GM21825 (cell line): Measurements from ENCODE around the gene CAMK2A.

Experiments
- ATAC-seq: cut with Tn5 transposase; IDR thresholded peaks from one replicate; pipeline ENCODE4 v1.9.1; 2021; ENCODE audit warnings: mild to moderate bottlenecking, moderate library complexity; ENCODE audit not compliant: unreplicated experiment

CAMK2A gene

GRCh38 chr5:150215979-150216944 lies 73.3 kb downstream of the CAMK2A start:
- no peak for ATAC-seq

- ATAC-seq = no peak
Observed at GRCh38 chr5:150214289-150214688, 75.3 kb downstream of the CAMK2A start.

DNA sequence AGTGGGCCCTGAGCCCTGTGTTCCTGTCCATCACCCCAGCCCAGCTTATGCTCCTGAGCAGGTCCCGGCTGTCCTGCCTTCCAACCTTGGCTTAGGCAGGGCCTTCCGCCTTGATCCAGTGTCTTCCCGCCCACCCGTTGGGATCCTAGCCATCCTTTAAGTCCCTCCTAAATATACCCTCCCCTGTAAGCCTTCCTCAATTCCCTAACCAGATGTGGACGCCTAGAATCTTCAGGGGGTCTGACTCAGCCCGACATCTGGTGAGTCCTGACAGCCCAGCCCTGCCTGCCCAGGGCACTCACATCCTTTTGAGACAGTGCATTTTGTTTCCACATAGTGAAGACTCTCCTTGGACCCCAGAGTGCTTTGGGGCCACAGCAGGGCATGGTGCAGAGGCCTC lies 76.0 kb downstream of the CAMK2A start:
- ATAC-seq = no peak

GRCh38 chr5:150211156-150212030 lies 78.2 kb downstream of the CAMK2A start:
- no peak for ATAC-seq

- ATAC-seq = no peak
Observed at GRCh38 chr5:150210644-150211043, 78.9 kb downstream of the CAMK2A start.

DNA sequence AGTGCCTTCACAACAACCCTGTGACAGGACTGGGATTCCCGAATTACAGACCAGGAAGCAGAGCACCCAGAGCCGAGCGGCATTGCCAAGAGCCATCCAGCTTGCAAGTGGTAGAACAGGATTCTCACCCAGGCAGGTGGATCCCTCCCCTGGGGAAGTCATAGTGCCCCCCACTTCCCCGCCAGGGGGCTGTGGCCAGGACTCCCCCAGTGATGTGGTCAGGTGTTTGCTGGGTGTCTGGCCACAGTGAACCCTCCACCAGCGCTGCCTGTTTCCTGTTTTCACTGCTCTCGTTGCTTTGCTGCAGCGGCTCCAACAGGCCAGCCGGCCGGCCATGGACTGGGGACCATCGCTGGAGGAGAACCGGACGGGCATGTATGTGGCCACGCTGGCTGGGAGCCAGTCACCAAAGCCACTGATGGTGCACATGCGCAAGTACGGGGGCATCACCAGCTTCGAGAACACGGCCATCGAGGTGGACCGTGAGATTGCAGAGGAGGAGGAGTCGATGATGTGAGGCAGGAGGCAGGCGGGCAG lies 80.4 kb downstream of the CAMK2A start:
- ATAC-seq = no peak

DNA sequence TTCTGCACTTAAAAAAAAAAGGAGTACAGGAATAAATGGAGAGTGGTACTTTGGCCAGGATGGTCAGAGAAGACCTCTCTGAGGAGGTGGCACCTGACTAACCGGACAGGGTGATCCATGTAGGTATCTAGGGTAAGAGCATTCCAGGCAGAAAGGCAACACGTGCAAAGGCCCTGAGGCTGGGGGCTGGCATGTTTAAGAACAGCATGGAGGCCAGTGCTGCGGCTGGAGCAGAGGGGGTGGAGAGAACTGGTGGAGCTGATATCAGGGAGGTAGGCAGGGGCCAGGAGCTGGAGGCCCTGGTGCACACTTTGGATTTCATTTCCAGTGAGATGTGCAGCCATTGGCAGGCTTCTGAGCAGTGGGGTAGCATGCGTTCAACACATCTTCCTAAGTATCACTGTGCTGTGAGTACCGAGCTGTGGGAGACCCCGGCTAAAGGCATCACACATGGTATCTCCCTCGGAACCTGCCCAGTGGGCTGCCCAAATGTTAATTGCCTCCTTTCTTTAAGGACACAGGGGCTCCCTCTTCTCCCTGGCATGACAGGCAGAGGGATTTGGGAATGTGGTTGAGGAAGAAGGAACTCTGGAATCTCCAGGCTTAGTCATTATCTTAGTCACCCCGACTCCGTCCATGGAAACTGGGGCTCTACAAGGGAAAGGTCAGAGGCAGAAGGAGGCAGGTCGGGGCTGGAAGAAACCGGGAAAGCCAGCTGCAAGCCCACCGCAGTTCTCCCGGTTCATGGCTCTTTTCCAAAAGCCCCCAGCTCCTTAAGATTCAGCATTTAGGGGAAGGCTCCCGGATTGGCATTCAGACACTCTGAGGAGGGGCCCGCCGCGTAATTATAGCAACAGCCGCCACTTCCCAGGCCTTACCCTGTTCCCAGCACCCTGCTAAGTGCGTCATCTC lies 81.1 kb downstream of the CAMK2A start:
- no peak for ATAC-seq

DNA sequence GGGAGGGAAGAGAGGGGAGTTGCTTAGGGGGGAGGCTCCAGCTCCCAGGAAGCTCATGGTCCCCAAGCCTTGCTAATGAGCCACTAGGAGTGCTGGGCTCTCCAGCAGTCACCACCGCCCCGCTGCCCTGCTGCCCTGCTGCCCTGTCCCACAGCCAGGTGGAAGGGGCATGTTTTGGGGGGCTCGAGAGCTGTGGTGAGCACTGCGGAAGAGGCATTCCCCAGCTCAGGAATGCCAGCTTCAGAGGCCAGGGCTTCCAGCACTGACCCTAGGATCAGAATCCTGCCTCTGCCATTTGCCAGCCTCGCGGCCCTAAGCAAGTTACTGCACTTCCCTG lies 82.8 kb downstream of the CAMK2A start:
- no peak for ATAC-seq

DNA sequence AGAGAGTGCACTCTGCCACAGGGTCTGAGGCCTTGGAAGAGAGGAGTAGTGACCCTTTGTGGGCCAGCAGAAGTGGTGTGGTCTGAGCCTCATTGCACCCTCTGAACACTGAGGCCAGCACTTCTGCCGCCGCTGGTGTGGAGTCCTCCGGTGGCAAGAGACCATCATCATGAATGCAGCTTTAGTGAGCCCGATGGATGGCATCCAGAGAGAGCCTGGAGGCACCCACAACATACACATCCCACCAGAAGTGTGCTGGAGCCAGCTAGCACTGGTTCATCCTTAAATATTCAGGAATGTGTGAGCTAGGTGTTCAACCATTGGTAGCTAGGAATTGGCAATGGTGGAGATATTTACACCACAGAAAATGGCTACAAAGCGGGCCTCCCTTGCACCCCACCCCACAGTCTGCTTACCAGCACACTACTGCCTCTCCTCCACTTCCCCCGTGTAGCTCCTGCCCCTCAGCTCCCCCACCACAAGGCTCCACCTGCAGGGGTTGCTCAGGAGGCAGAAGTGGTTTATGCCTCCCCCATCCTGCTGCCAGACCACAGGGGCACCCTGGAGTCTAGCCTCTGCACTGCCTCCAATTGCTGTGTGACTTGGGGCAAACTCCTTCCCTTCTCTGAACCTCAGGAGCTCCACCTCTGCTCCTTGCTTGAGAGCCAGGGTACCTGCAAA lies 83.3 kb downstream of the CAMK2A start:
- ATAC-seq = no peak

DNA sequence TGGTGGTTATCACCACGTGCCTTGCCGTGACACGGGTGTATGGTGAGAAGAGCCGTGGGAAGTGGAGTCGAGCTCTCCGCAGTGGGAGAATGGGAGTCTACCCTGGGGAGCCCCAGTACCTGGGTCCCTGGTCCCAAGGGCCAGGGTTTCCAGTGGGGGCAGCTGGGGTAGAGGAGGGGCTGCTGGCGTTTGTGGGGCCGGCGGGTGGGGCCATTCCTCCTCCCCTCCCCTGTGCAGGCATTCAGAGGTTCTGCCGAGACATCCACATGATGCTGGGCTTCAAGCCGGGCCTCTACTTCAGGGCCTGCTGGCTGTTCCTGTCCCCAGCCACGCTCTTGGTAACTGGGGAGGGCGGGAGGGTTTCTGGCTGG lies 85.0 kb downstream of the CAMK2A start:
- ATAC-seq = no peak

GRCh38 chr5:150203832-150204589 lies 85.6 kb downstream of the CAMK2A start:
- no peak for ATAC-seq

DNA sequence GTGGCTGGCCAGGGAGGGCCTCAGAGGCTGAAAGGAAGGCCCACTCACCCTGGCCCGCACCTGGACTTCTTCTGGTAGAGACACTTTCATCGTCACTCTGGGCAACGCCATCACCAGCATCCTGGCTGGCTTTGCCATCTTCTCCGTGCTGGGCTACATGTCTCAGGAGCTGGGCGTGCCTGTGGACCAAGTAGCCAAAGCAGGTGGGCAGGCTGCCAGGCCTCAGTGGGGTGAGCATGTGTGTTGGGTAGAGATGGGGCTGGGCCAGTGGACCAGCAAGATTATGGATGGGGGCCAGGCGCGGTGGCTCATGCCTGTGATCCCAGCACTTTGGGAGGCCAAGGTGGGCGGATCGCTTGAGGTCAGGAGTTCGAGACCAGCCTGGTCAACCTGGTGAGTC lies 87.1 kb downstream of the CAMK2A start:
- no peak for ATAC-seq

- no peak for ATAC-seq
Observed at GRCh38 chr5:150197476-150197875, 92.1 kb downstream of the CAMK2A start.

DNA sequence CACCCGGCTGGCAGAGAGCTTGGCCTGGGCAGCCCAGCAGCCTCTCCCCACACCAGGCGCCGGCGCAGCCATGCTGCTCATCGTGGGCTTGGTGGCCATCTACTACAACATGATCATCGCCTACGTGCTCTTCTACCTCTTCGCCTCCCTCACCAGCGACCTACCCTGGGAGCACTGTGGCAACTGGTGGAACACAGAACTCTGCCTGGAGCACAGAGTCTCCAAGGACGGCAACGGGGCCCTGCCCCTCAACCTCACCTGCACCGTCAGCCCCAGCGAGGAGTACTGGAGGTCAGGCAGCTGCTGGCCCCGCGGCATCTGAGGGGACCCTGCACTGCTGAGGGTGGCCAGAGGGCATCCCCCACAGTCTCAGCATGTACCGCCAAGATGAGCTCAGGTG lies 92.6 kb downstream of the CAMK2A start:
- no peak for ATAC-seq

DNA sequence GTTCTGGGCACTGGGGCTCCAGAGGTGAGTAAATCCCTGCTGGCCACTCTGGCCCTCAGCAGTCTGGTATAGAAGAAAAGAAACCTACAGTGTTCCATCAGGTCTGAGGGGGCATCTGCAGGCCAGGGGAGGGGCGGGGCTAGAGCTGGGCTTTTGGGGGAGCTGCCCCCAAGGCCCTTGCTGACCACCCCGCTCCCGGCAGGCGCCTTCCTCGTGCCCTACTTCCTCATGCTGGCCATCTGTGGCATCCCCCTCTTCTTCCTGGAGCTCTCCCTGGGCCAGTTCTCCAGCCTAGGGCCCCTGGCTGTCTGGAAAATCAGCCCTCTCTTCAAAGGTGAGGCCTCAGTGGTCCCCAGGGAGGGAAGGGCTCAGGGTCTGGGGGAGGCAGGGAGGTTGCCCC lies 93.1 kb downstream of the CAMK2A start:
- ATAC-seq = no peak

DNA sequence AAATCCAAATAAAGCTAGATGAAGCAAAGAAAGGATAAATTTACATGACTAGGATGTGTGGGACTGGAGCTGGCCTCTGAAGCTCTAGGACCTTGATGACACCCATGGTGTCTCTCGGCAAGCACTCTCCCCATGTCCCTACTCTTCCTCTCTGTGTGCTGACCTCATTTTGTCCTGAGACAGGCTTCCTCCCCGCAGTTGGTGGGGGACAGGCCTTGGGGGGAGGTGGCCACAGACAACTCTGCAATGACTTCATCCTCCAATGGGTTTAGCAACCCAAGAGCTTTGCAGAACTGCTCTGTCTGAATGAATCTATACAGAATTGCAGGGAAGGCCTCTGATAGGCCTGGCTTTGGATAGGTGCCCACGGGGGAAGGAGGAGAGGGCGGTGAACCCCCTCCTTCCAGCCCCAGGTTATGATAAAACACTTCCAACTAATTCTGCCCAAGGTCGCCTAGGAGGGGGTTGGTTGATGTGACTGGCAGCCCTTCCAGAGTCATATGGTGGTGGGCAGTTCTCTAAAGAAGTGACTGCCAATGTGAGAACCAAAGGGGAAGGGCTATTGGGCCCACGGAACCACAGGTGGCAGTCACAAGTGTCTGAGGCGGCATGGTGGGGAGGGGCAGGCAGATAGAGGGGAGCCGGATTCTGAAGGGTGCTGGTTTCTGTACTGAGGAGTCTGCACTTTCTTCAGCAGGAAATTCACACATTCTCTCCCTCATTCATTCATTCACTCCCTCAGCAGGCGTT lies 93.7 kb downstream of the CAMK2A start:
- ATAC-seq = no peak

GRCh38 chr5:150192462-150192861 lies 97.1 kb downstream of the CAMK2A start:
- ATAC-seq = no peak

GRCh38 chr5:150190987-150191386 lies 98.6 kb downstream of the CAMK2A start:
- ATAC-seq = no peak
